Kasumi-1 (cell line): ENCODE data around the gene DLGAP1.
"Not testable (repeated sequence)": the region's sequence is repeated elsewhere in the genome, so short reads cannot be mapped to it uniquely, and the experiment has no call there.

Experiments used
- DNase-seq, 2 experiments: peaks; one replicate each; lab custom pipeline; 2025; lab: John Stamatoyannopoulos, UW

Gene DLGAP1

GRCh38 chr18:3655254-3656050 lies 799.7 kb downstream of the DLGAP1 start:
- no peak for DNase-seq

- no peak for DNase-seq
Observed at GRCh38 chr18:3654442-3655253, 800.5 kb downstream of the DLGAP1 start.

- DNase-seq, result no peak
Observed at GRCh38 chr18:3653851-3654441, 801.2 kb downstream of the DLGAP1 start.

GRCh38 chr18:3653263-3653850 lies 801.8 kb downstream of the DLGAP1 start:
- DNase-seq, result no peak

- peak; percentile 58 to 64 for DNase-seq
Observed at GRCh38 chr18:3652380-3653262, 802.5 kb downstream of the DLGAP1 start.

GRCh38 chr18:3651266-3651665 lies 803.8 kb downstream of the DLGAP1 start:
- no peak for DNase-seq

GRCh38 chr18:3650521-3651042 lies 804.5 kb downstream of the DLGAP1 start:
- DNase-seq, result not testable (repeated sequence)

- DNase-seq, result no peak
Observed at GRCh38 chr18:3649633-3650426, 805.3 kb downstream of the DLGAP1 start.

GRCh38 chr18:3649135-3649632 lies 805.9 kb downstream of the DLGAP1 start:
- no peak for DNase-seq

- DNase-seq, result no peak
Observed at GRCh38 chr18:3648641-3649040, 806.5 kb downstream of the DLGAP1 start.

- DNase-seq, result no peak
Observed at GRCh38 chr18:3648200-3648599, 806.9 kb downstream of the DLGAP1 start.

GRCh38 chr18:3647636-3648035 lies 807.5 kb downstream of the DLGAP1 start:
- DNase-seq, result no peak

GRCh38 chr18:3645384-3646156 lies 809.5 kb downstream of the DLGAP1 start:
- DNase-seq, result peak in 1 of 2 experiments; percentile 36

- DNase-seq, result no peak
Observed at GRCh38 chr18:3634250-3634939, 820.7 kb downstream of the DLGAP1 start.

GRCh38 chr18:3631887-3632286 lies 823.2 kb downstream of the DLGAP1 start:
- no peak for DNase-seq

- DNase-seq, result no peak
Observed at GRCh38 chr18:3626929-3627458, 828.1 kb downstream of the DLGAP1 start.

- no peak for DNase-seq
Observed at GRCh38 chr18:3625742-3626091, 829.4 kb downstream of the DLGAP1 start.

GRCh38 chr18:3624935-3625741 lies 830.0 kb downstream of the DLGAP1 start:
- no peak for DNase-seq
